GM23338 (cell line): Measurements from ENCODE around the gene PTOV1. TPM values are rescaled to one million over a fixed set of nuclear protein-coding genes. Genes with fewer than 3 reads are reported as not detected.

Experiments used
- ATAC-seq: fragments of 200-7000 bp; cut with Tn5 transposase; 3 replicates; pipeline ENCODE4 v1.9.1; 2020
- DNase-seq: peaks from one replicate; pipeline ENCODE4 v3.0.0-alpha.2; 2015; ENCODE audit warnings: low spot score
- H2AFZ ChIP-seq: fragments of 200-600 bp; sonication (generic); 2 replicates; pipeline ENCODE4 v1.8.0; 2016; ENCODE audit warnings: antibody characterized with exemption, mild to moderate bottlenecking, moderate library complexity
- H3F3A ChIP-seq: fragments of 200-600 bp; sonication (generic); replicated peaks from 2 replicates; pipeline ENCODE4 v1.8.0; 2017; ENCODE audit warnings: antibody characterized with exemption, mixed run types, low read depth
- H3K27ac ChIP-seq: fragments of 200-600 bp; sonication (generic); 2 replicates; pipeline ENCODE4 v1.6.1; 2016; ENCODE audit warnings: low read depth
- H3K27me3 ChIP-seq: fragments of 200-600 bp; sonication (generic); 2 replicates; pipeline ENCODE4 v1.8.0; 2016; ENCODE audit warnings: mild to moderate bottlenecking, mixed run types, moderate library complexity; ENCODE audit not compliant: insufficient read depth
- H3K36me3 ChIP-seq: fragments of 200-600 bp; sonication (generic); 2 replicates; pipeline ENCODE4 v1.8.0; 2016; ENCODE audit warnings: mild to moderate bottlenecking; ENCODE audit not compliant: insufficient read depth
- H3K4me1 ChIP-seq: fragments of 200-600 bp; sonication (generic); 2 replicates; pipeline ENCODE4 v1.8.0; 2016; ENCODE audit warnings: mild to moderate bottlenecking, moderate library complexity; ENCODE audit not compliant: insufficient read depth
- H3K4me2 ChIP-seq: fragments of 200-600 bp; sonication (generic); 2 replicates; pipeline ENCODE4 v1.7.1; 2017; ENCODE audit warnings: mixed run types
- H3K4me3 ChIP-seq: fragments of 200-600 bp; sonication (generic); 2 replicates; pipeline ENCODE4 v1.6.1; 2016; ENCODE audit warnings: mixed run types
- H3K79me2 ChIP-seq: fragments of 200-600 bp; sonication (generic); replicated peaks from 2 replicates; pipeline ENCODE4 v1.8.0; 2017; ENCODE audit warnings: mild to moderate bottlenecking; ENCODE audit not compliant: insufficient read depth
- H3K9me2 ChIP-seq: fragments of 200-600 bp; sonication (generic); 2 replicates; pipeline ENCODE4 v1.8.0; 2017; ENCODE audit not compliant: insufficient read depth
- H4K20me1 ChIP-seq: fragments of 200-600 bp; sonication (generic); replicated peaks from 2 replicates; pipeline ENCODE4 v1.8.0; 2017; ENCODE audit warnings: mild to moderate bottlenecking; ENCODE audit not compliant: insufficient read depth
- H3K27ac Mint-ChIP-seq: 2 replicates; pipeline ENCODE4 v1.8.0; 2020; ENCODE audit warnings: inconsistent platforms, mild to moderate bottlenecking, moderate library complexity, mixed read lengths
- H3K27me3 Mint-ChIP-seq: 3 replicates; pipeline ENCODE4 v1.8.0; 2022; ENCODE audit warnings: low read depth, mild to moderate bottlenecking, moderate library complexity, mixed read lengths, inconsistent platforms; ENCODE audit not compliant: insufficient read depth, poor library complexity
- H3K36me3 Mint-ChIP-seq: 3 replicates; pipeline ENCODE4 v1.8.0; 2021; ENCODE audit warnings: low read depth, mild to moderate bottlenecking, inconsistent platforms, moderate library complexity, mixed read lengths
- H3K4me1 Mint-ChIP-seq: 3 replicates; pipeline ENCODE4 v1.8.0; 2020; ENCODE audit warnings: mild to moderate bottlenecking, inconsistent platforms, mixed read lengths
- H3K4me3 Mint-ChIP-seq: 3 replicates; pipeline ENCODE4 v1.8.0; 2021; ENCODE audit warnings: moderate library complexity, mild to moderate bottlenecking, inconsistent platforms, mixed read lengths
- H3K9me3 Mint-ChIP-seq: 3 replicates; pipeline ENCODE4 v1.8.0; 2020; ENCODE audit warnings: moderate library complexity, mild to moderate bottlenecking, inconsistent platforms, mixed read lengths
- CREB1 ChIP-seq: fragments of 250-450 bp; sonication (Bioruptor Pico); IDR thresholded peaks from 2 replicates; pipeline ENCODE4 v1.5.0; 2020; ENCODE audit warnings: low read depth, mild to moderate bottlenecking, moderate library complexity
- CTCF ChIP-seq, 2 experiments: fragments of 200-600 bp in 1 of 2; sonication (generic) in 1 of 2; conservative IDR thresholded peaks; 2 replicates each; pipeline versions ENCODE4 v1.5.1 to v1.6.1; 2016 to 2017; ENCODE audit warnings: antibody characterized with exemption in 2 of 2, low read depth in 2 of 2, mild to moderate bottlenecking in 2 of 2, moderate library complexity in 1 of 2
- EZH2phosphoT487 ChIP-seq: fragments of 200-600 bp; sonication (generic); IDR thresholded peaks from one replicate; pipeline ENCODE4 v1.8.1; 2018; ENCODE audit warnings: antibody characterized with exemption; ENCODE audit not compliant: unreplicated experiment
- JUNB ChIP-seq: IDR thresholded peaks from one replicate; pipeline ENCODE4 v1.6.1; 2016; ENCODE audit warnings: antibody characterized with exemption; ENCODE audit not compliant: unreplicated experiment
- NANOG ChIP-seq: IDR thresholded peaks from 2 replicates; pipeline ENCODE4 v1.6.1; 2016; ENCODE audit warnings: antibody characterized with exemption, borderline replicate concordance
- POLR2AphosphoS5 ChIP-seq: IDR thresholded peaks from 2 replicates; pipeline ENCODE4 v1.6.1; 2016; ENCODE audit warnings: antibody characterized with exemption, low read depth
- STAT1 ChIP-seq: IDR thresholded peaks from one replicate; pipeline ENCODE4 v1.6.1; 2016; ENCODE audit warnings: antibody characterized with exemption; ENCODE audit not compliant: unreplicated experiment
- ZNF114 ChIP-seq: fragments of 250-450 bp; sonication (Bioruptor Pico); IDR thresholded peaks from 2 replicates; pipeline ENCODE4 v1.5.0; 2020; ENCODE audit warnings: mild to moderate bottlenecking, moderate library complexity
- polyA plus RNA-seq: library from polyadenylated mRNA; unstranded; fragments of >200 nt; fragmentation: Nextera tagmentation; extraction: Ambion mirVana; gene quantifications from 2 replicates; pipeline ENCODE4 v1.2.1, GENCODE V29; 2016
- total RNA-seq: library from RNA; depleted of rRNA; stranded (reverse); fragments of >200 nt; shearing (Covaris generic); gene quantifications from 2 replicates; pipeline ENCODE4 v1.2.3, GENCODE V29; 2014
- TF ChIP-seq, protein P1 (sequence below): IDR thresholded peaks from 2 replicates; pipeline ENCODE4 v1.6.1; 2016; ENCODE audit warnings: antibody characterized with exemption
- TF ChIP-seq, protein P2 (sequence below): fragments of 250-450 bp; sonication (Bioruptor Pico); IDR thresholded peaks from 2 replicates; pipeline ENCODE4 v1.5.0; 2020; ENCODE audit warnings: mild to moderate bottlenecking, moderate library complexity

Gene PTOV1
- total and polyA plus RNA-seq, 2 experiments from 2014 or later = 188 to 209 TPM

DNA sequence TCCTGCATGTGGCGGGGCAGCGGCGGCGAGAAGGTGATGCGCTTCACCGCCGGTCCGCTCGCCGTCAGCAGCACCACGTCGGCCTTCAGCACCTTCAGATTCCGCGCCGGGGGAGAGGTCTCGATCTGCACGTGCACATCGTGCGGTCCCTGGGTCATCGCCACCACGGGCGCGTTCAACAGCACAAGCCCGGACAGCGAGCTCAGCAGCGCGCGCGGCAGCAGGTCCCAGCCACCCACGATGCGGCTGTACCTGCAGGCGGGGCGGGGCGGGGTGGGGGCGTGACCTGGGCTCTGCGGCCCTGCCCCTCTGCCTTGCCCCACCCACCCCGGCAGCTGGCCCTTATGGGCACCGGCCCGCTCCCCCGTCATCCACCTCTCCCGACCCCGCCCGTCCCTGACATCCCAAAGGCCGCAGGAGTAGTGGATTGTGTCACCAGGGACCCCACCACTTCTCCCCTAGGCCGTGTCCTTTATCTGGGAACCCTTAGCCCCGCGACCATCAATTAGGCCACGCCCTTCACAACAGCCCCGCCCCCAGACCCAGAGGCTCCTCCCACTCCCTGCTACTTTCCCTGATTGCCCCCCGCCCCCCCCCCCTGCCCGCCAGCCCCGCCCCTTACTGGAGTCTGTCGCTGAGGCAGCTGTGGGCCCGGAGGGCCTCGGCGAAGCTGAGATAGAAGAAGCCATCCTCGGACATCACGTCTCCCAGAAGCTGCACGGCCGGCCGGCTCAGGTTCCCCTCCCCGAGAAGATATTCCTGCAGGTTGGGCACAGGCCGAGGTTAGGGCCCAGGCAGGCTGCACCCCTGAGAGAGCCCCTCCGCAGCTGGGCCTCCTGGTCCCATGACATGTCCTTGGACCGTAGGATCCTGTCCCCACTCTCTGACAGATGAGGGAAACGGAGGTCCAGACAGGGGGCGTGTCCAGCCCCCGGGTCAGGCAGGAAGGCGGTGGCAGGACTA, 39.7 kb downstream of the PTOV1 start:
- peak; percentile 72 for ATAC-seq
- Histone ChIP-seq H3K4me2 (peak overlapping the region; percentile 84), H3K4me3 (peak overlapping the region; percentile 53), H3K9me2 (no peaks in the 10 kb centered on the region), H3K27me3 (0 out of 2 replicates have a peak, but pooled peaks cover 3% of the 10 kb centered on the region), H3K79me2 (no peaks in the 10 kb centered on the region), H3K27ac (no peak overlapping the region), H3F3A (peaks cover 27% of the 10 kb centered on the region; the same call in 1 of the 2 replicates), H2AFZ (peak overlapping the region; percentile 96), H3K36me3 (no peaks in the 10 kb centered on the region), H4K20me1 (no peaks in the 10 kb centered on the region; the same call in 1 of the 2 replicates), H3K4me1 (peaks cover 9% of the 10 kb centered on the region; the same call in 1 of the 2 replicates)
- peaks cover 30% of the 10 kb centered on the region for H3K27me3 Mint-ChIP-seq
- peak overlapping the region; percentile 96 for H3K27ac Mint-ChIP-seq
- H3K4me3 Mint-ChIP-seq = peak overlapping the region; percentile 73
- peaks cover 5% of the 10 kb centered on the region for H3K9me3 Mint-ChIP-seq
- TF ChIP-seq CREB1 (no peak; the same call in 1 of the 2 replicates), CTCF (conservative IDR thresholded peaks at IDR 0.05; ENCODE audit: low read depth in 2 of 2) (peak in 1 of 2 experiments; percentile 32; a peak in 1 of 4 replicates), POLR2AphosphoS5 (peak; percentile 44; the same call in 1 of the 2 replicates), ZNF114 (no peak), JUNB (no peak), STAT1 (no peak), NANOG (no peak), EZH2phosphoT487 (no peak)
- TF ChIP-seq, protein P1, sequence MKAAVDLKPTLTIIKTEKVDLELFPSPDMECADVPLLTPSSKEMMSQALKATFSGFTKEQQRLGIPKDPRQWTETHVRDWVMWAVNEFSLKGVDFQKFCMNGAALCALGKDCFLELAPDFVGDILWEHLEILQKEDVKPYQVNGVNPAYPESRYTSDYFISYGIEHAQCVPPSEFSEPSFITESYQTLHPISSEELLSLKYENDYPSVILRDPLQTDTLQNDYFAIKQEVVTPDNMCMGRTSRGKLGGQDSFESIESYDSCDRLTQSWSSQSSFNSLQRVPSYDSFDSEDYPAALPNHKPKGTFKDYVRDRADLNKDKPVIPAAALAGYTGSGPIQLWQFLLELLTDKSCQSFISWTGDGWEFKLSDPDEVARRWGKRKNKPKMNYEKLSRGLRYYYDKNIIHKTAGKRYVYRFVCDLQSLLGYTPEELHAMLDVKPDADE = no peak
- TF ChIP-seq, protein P2, sequence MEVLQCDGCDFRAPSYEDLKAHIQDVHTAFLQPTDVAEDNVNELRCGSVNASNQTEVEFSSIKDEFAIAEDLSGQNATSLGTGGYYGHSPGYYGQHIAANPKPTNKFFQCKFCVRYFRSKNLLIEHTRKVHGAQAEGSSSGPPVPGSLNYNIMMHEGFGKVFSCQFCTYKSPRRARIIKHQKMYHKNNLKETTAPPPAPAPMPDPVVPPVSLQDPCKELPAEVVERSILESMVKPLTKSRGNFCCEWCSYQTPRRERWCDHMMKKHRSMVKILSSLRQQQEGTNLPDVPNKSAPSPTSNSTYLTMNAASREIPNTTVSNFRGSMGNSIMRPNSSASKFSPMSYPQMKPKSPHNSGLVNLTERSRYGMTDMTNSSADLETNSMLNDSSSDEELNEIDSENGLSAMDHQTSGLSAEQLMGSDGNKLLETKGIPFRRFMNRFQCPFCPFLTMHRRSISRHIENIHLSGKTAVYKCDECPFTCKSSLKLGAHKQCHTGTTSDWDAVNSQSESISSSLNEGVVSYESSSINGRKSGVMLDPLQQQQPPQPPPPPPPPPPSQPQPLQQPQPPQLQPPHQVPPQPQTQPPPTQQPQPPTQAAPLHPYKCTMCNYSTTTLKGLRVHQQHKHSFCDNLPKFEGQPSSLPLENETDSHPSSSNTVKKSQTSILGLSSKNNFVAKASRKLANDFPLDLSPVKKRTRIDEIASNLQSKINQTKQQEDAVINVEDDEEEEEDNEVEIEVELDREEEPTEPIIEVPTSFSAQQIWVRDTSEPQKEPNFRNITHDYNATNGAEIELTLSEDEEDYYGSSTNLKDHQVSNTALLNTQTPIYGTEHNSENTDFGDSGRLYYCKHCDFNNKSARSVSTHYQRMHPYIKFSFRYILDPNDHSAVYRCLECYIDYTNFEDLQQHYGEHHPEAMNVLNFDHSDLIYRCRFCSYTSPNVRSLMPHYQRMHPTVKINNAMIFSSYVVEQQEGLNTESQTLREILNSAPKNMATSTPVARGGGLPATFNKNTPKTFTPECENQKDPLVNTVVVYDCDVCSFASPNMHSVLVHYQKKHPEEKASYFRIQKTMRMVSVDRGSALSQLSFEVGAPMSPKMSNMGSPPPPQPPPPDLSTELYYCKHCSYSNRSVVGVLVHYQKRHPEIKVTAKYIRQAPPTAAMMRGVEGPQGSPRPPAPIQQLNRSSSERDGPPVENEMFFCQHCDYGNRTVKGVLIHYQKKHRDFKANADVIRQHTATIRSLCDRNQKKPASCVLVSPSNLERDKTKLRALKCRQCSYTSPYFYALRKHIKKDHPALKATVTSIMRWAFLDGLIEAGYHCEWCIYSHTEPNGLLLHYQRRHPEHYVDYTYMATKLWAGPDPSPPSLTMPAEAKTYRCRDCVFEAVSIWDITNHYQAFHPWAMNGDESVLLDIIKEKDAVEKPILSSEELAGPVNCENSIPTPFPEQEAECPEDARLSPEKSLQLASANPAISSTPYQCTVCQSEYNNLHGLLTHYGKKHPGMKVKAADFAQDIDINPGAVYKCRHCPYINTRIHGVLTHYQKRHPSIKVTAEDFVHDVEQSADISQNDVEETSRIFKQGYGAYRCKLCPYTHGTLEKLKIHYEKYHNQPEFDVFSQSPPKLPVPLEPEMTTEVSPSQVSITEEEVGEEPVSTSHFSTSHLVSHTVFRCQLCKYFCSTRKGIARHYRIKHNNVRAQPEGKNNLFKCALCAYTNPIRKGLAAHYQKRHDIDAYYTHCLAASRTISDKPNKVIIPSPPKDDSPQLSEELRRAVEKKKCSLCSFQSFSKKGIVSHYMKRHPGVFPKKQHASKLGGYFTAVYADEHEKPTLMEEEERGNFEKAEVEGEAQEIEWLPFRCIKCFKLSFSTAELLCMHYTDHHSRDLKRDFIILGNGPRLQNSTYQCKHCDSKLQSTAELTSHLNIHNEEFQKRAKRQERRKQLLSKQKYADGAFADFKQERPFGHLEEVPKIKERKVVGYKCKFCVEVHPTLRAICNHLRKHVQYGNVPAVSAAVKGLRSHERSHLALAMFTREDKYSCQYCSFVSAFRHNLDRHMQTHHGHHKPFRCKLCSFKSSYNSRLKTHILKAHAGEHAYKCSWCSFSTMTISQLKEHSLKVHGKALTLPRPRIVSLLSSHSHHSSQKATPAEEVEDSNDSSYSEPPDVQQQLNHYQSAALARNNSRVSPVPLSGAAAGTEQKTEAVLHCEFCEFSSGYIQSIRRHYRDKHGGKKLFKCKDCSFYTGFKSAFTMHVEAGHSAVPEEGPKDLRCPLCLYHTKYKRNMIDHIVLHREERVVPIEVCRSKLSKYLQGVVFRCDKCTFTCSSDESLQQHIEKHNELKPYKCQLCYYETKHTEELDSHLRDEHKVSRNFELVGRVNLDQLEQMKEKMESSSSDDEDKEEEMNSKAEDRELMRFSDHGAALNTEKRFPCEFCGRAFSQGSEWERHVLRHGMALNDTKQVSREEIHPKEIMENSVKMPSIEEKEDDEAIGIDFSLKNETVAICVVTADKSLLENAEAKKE (CRISPR knock-in tag) = no peak
- peaks cover 9% of the 10 kb centered on the region for H3K4me1 Mint-ChIP-seq
- H3K36me3 Mint-ChIP-seq = peaks cover 22% of the 10 kb centered on the region
- peak; percentile 80 for DNase-seq
